ENCODE data around the gene SOX5. TPM values are rescaled to one million over a fixed set of nuclear protein-coding genes. Genes with fewer than 3 reads are reported as not detected.

SOX5 gene
- total and polyA plus RNA-seq, 7 donors, result 0.17 to 2.9 (median 0.47) TPM

DNA sequence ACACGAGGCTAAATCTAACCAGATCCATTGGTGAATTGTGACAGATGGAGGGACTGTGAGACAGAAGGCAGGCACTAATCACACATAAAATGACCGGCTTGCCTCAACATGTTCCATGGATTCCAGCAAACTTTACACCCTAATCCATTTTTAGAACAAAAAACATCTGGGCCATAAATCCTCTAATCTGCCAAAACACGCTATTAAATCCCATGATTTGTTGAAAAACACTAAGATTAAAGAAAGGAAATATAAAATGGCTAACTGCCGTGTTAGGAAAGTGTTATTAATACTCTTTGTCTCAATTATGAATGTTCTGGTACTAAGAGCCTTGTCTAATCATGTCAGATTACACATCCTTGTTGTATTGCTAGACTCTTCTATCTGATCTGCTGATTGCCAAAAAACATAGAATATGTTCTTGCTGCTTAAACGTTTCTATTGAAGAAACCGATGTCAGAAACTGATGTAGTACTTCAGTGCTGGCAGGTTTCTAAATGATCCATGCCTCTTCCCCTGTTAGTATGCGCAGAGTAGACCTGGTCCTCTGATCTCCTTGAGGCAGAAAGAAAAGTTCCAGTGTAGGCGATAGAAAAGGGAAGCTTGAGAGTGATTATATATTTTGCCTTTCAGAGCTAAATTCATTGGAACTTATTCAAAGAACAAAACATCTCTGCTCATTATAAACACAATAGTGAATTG, 384.9 kb downstream of the SOX5 start:
- Histone ChIP-seq H3K4me1 (no peaks in the 10 kb centered on the region), H3K27ac (no peak overlapping the region), H3K36me3 (ENCODE audit: insufficient read depth in 1 of 2, low read depth in 1 of 2) (no peaks in the 10 kb centered on the region), H3K4me3 (no peak overlapping the region), H3K27me3 (ENCODE audit: insufficient read depth in 3 of 3, low read length in 2 of 3) (no peaks in the 10 kb centered on the region), H3K9me3 (no peaks in the 10 kb centered on the region)
- DNase-seq, result no peak
- 28 to 32% (median 30%) methylated on average over 8 of the region's 8 CpGs for WGBS, 3 donors
- TF ChIP-seq, protein P1, sequence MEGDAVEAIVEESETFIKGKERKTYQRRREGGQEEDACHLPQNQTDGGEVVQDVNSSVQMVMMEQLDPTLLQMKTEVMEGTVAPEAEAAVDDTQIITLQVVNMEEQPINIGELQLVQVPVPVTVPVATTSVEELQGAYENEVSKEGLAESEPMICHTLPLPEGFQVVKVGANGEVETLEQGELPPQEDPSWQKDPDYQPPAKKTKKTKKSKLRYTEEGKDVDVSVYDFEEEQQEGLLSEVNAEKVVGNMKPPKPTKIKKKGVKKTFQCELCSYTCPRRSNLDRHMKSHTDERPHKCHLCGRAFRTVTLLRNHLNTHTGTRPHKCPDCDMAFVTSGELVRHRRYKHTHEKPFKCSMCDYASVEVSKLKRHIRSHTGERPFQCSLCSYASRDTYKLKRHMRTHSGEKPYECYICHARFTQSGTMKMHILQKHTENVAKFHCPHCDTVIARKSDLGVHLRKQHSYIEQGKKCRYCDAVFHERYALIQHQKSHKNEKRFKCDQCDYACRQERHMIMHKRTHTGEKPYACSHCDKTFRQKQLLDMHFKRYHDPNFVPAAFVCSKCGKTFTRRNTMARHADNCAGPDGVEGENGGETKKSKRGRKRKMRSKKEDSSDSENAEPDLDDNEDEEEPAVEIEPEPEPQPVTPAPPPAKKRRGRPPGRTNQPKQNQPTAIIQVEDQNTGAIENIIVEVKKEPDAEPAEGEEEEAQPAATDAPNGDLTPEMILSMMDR (IDR thresholded peaks at IDR 0.05), result no peak
- intact Hi-C loops (cut with DNase I), result no loop called here
- ATAC-seq, result no peak

DNA sequence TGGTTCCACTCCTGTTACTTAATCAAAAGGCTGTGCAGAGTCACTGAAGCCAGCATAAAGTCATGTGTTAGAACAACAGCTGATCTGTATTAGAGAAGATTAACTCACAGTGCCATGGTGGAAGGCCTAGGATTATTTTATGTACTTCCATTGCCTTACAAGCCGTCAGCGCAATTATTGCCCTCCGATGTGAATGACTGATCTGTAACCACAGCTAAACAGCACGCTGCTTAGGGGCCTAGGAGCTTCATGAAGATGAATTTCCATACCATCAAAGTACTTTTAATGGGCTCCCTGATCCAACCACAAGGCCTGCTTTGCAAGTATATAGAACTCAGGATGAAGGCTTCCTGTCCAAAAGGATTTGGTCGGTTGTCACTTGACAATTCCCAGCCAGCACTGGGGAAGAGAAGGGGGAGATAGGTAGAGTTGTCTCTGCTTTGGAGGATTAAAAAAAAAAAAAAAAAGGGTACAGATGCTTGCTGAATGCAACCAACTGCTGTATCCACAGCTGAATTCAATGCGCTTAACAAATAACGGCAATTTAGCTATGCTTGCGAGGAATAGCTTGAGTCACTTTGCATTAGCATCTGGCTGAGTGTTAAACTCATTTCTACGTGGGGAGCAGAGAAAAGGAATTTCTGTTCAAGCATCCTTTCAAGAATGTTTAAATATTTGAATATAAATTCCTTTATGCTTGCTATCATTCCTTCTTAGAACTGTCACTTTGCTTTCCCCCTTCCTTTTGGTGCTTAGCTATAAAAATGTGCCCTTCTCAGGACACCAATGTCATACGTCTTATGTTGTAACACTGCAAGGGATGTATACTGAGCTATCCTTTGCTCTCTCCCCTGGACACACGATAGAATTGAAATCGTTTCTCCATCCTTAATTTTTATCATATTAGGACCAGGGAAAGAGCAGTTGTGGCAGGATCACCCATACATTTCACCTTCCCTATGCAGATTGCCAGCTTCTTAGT, 387.8 kb downstream of the SOX5 start:
- intact Hi-C loops (cut with DNase I), result no loop called here
- WGBS, 3 donors, result 53 to 79% (median 73%) methylated on average over 12 of the region's 12 CpGs
- H3K27ac ChIP-seq, result no peak overlapping the region
- no peaks in the 10 kb centered on the region for H3K36me3 ChIP-seq (ENCODE audit: insufficient read depth in 1 of 2, low read depth in 1 of 2)
- ATAC-seq (no peak), DNase-seq (no peak)
- H3K9me3 ChIP-seq, result no peaks in the 10 kb centered on the region
- TF ChIP-seq, protein P1 (IDR thresholded peaks at IDR 0.05), result no peak
- no peaks in the 10 kb centered on the region for H3K27me3 ChIP-seq (ENCODE audit: insufficient read depth in 3 of 3, low read length in 2 of 3)
- no peak overlapping the region for H3K4me3 ChIP-seq
- no peaks in the 10 kb centered on the region for H3K4me1 ChIP-seq

DNA sequence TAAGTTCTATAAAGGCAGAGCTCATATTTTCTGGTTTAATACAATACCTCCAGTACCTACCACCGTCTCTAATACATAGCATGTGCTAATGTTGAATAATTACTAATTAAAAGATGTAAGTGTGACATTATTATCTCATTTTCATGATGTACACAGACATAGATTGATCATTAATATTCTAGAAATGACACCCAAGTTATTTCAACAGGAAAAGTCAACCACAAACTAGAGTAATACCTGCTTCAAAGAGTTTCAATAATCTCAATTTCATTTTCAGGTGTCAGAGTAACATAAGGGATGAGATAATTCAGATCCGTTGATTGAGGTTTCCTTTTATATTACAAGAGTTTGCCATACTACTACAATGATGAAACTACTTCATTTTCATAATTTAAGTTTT, 388.9 kb downstream of the SOX5 start:
- Histone ChIP-seq H3K27ac (no peak overlapping the region), H3K36me3 (ENCODE audit: insufficient read depth in 1 of 2, low read depth in 1 of 2) (no peaks in the 10 kb centered on the region), H3K4me1 (no peaks in the 10 kb centered on the region), H3K9me3 (no peaks in the 10 kb centered on the region), H3K27me3 (ENCODE audit: insufficient read depth in 3 of 3, low read length in 2 of 3) (no peaks in the 10 kb centered on the region), H3K4me3 (no peak overlapping the region)
- DNase-seq, result no peak
- WGBS, 3 donors, result 85 to 91% (median 87%) methylated on average over 2 of the region's 2 CpGs
- ATAC-seq, result no peak
- TF ChIP-seq, protein P1 (IDR thresholded peaks at IDR 0.05), result no peak
- intact Hi-C loops (cut with DNase I), result no loop called here

DNA sequence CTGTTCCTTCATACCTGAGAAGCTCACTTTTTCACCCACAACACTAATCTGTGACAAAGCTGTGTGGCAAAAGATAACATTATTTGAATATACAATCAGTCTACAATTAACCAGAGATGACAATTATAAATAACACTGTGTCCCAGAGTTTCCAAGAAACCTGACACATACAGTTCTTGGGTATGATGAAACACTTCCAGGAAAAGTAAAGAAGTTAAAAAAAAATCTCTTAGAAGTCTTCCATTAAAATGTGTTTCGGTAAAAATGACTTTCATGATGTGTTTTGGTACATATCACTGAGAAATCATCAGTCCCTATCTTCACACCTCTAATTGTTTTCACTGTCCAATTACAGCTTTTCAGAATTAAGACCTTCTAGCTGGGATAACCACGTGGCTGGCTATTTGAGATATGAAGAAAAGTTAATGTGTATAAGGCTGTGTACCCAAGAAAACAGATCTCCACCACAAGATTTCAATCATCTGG, 390.2 kb downstream of the SOX5 start:
- TF ChIP-seq, protein P1 (IDR thresholded peaks at IDR 0.05), result no peak
- 58 to 82% (median 78%) methylated on average over 2 of the region's 2 CpGs for WGBS, 3 donors
- intact Hi-C loops (cut with DNase I), result no loop called here

More for the DNA sequence above, 390.2 kb downstream of the SOX5 start:
- ATAC-seq, result no peak
- H3K4me1 ChIP-seq, result no peaks in the 10 kb centered on the region
- H3K27me3 ChIP-seq (ENCODE audit: insufficient read depth in 3 of 3, low read length in 2 of 3), result no peaks in the 10 kb centered on the region
- H3K27ac ChIP-seq, result no peak overlapping the region
- DNase-seq, result no peak
- H3K36me3 ChIP-seq (ENCODE audit: insufficient read depth in 1 of 2, low read depth in 1 of 2), result no peaks in the 10 kb centered on the region
- no peak overlapping the region for H3K4me3 ChIP-seq
- no peaks in the 10 kb centered on the region for H3K9me3 ChIP-seq

Measured in psoas muscle (tissue), 8 donors.